T-helper 2 cell treated with Interferon-gamma antibody and Interleukin-4, amounts not matched to agents 5 μg/mL and 100 μg/mL, for 36 hours (primary cell): ENCODE data around the gene STAG1.
"Not testable (repeated sequence)": the region's sequence is repeated elsewhere in the genome, so short reads cannot be mapped to it uniquely, and the experiment has no call there.

ENCODE experiments used
- DNase-seq: peaks from one replicate; pipeline ENCODE4 v3.0.0; 2021; ENCODE audit warnings: low spot score
- H3K27ac Mint-ChIP-seq: one replicate; pipeline ENCODE4 v1.8.0; 2021; ENCODE audit warnings: mild to moderate bottlenecking, mixed read lengths
- H3K27me3 Mint-ChIP-seq: one replicate; pipeline ENCODE4 v1.8.0; 2021; ENCODE audit warnings: low read depth, mixed read lengths
- H3K36me3 Mint-ChIP-seq: one replicate; pipeline ENCODE4 v1.8.0; 2021; ENCODE audit warnings: low read depth, mixed read lengths
- H3K4me1 Mint-ChIP-seq: one replicate; pipeline ENCODE4 v1.8.0; 2021; ENCODE audit warnings: low read depth, mixed read lengths
- H3K4me3 Mint-ChIP-seq: one replicate; pipeline ENCODE4 v1.8.0; 2022; ENCODE audit warnings: mild to moderate bottlenecking, moderate library complexity, mixed read lengths
- H3K9me3 Mint-ChIP-seq: one replicate; pipeline ENCODE4 v1.8.0; 2021; ENCODE audit warnings: mixed read lengths

Gene STAG1

GRCh38 chr3:136752172-136752421, at the start of gene STAG1:
TSS of gene STAG1 (minus strand) at chr3:136752378. CDS start at chr3:136630898, 121,480 bp downstream.
- no peaks in the 10 kb centered on the region for H3K27me3 Mint-ChIP-seq
- H3K4me1 Mint-ChIP-seq: peaks cover 36% of the 10 kb centered on the region
- DNase-seq: no peak
- H3K9me3 Mint-ChIP-seq: no peaks in the 10 kb centered on the region
- H3K27ac Mint-ChIP-seq: peak within 1 kb of the TSS; percentile 95
- H3K36me3 Mint-ChIP-seq: peaks cover 6% of the 10 kb centered on the region
- H3K4me3 Mint-ChIP-seq: peak within 1 kb of the TSS; percentile 89

DNA sequence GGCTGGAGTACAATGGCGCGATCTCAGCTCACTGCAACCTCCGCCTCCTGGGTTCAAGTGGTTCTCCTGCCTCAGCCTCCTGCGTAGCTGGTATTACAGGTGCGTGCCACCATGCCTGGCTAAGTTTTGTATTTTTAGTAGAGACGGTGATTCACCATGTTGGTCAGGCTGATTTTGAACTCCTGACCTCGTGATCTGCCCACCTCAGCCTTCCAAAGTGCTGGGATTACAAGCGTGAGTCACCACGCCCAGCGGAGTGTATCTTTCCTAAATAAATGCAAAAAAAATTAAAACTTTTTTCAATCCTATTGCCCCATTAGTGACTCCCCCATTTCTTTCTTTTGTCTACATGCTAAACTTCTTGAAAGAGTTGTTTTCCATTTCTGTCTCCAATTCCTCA, 49.0 kb upstream of the STAG1 start:
- not testable (repeated sequence) for H3K36me3 Mint-ChIP-seq, H3K27me3 Mint-ChIP-seq, H3K4me1 Mint-ChIP-seq, H3K9me3 Mint-ChIP-seq, DNase-seq, H3K27ac Mint-ChIP-seq, H3K4me3 Mint-ChIP-seq

DNA sequence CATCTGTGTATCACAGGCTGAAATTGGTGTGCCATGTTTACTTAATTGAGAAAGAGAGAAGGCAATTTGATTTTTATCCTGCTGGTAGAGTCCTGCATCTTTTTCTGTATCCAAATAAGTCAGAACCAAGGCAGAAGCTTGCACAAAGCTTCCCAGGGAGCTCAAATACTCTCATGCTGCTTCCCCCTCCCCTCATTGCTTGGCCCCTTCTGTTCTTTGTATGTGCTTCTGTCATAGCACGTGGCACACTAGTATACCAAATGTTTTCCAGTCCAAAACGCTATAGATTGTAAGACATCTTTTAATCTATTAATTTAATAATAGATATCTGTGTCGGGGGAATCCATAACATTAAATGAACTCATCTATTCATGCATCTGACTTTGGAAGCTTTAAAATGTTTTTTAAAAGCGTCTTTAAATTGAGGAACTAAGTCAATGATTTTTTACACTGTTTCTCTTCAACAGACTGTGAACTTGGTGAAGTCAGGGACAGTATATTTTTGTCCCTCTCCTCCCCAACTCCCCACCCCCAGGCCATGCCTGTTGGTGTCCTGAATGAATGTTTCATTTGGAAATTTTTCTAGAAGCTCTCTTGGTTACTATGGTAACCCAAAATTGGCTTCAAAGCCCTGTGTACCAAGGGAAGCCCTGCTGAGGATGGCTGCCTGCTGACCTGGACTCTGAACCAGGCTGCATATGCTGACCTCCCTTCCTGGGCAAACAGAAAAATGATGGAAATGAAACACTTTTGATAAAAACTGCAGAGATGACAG, 40.6 kb upstream of the STAG1 start:
- no peaks in the 10 kb centered on the region for H3K9me3 Mint-ChIP-seq
- no peak for DNase-seq

GRCh38 chr3:136790786-136791185, 38.6 kb upstream of the STAG1 start:
- no peak for DNase-seq
- H3K36me3 Mint-ChIP-seq: peaks cover 1% of the 10 kb centered on the region
- H3K4me3 Mint-ChIP-seq: no peak overlapping the region
- H3K27ac Mint-ChIP-seq: no peak overlapping the region
- peaks cover 23% of the 10 kb centered on the region for H3K27me3 Mint-ChIP-seq
- no peaks in the 10 kb centered on the region for H3K9me3 Mint-ChIP-seq
- H3K4me1 Mint-ChIP-seq: peaks cover 14% of the 10 kb centered on the region

More for the DNA sequence above, 40.6 kb upstream of the STAG1 start:
- H3K36me3 Mint-ChIP-seq: no peaks in the 10 kb centered on the region
- no peak overlapping the region for H3K4me3 Mint-ChIP-seq
- H3K27ac Mint-ChIP-seq: no peak overlapping the region
- peaks cover 23% of the 10 kb centered on the region for H3K27me3 Mint-ChIP-seq
- H3K4me1 Mint-ChIP-seq: no peaks in the 10 kb centered on the region

DNA sequence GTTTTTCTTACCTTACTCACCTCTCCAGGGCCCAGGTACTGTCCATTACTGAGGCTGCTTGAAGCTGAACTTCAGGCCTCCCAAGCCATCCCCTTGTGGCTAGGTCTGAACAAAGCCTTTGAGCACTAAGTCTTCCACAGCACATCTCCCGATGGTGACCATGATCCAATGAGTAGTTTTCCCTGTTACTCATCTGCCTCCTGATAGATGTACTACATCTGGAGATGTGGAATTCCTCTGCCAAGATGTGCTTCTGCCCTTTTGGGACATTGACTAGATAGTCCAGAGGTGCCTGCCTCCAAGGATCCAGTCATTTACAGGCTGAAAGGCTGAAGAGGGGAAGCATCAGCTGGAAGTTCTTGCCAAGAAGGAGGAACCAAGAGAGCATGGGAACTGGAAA, 37.8 kb upstream of the STAG1 start:
- H3K27ac Mint-ChIP-seq: no peak overlapping the region
- H3K9me3 Mint-ChIP-seq: no peaks in the 10 kb centered on the region
- H3K4me1 Mint-ChIP-seq: peaks cover 14% of the 10 kb centered on the region
- H3K36me3 Mint-ChIP-seq: peaks cover 1% of the 10 kb centered on the region
- H3K27me3 Mint-ChIP-seq: peaks cover 17% of the 10 kb centered on the region
- H3K4me3 Mint-ChIP-seq: no peak overlapping the region
- DNase-seq: no peak

DNA sequence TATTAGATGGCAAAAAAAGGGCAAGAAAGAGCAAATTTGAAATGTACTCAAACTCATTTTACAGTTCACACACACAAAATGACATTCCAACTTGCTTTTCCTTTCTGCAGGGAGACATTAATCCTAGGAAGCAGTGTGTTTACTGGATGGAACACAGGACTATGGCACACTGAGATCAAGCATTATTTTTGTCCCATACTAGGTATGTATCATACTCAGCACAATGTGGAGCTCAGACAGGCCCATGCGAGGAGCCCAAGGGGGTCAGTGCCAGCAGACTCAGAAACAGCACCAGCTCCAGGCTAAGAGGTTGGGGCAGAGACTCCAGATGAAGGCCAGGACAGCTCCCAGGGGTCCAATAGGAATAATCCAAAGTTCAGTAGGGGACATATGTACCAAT, 36.0 kb upstream of the STAG1 start:
- no peaks in the 10 kb centered on the region for H3K9me3 Mint-ChIP-seq
- H3K36me3 Mint-ChIP-seq: peaks cover 1% of the 10 kb centered on the region
- H3K27me3 Mint-ChIP-seq: peaks cover 11% of the 10 kb centered on the region
- no peak overlapping the region for H3K27ac Mint-ChIP-seq
- peaks cover 14% of the 10 kb centered on the region for H3K4me1 Mint-ChIP-seq
- no peak overlapping the region for H3K4me3 Mint-ChIP-seq
- no peak for DNase-seq

DNA sequence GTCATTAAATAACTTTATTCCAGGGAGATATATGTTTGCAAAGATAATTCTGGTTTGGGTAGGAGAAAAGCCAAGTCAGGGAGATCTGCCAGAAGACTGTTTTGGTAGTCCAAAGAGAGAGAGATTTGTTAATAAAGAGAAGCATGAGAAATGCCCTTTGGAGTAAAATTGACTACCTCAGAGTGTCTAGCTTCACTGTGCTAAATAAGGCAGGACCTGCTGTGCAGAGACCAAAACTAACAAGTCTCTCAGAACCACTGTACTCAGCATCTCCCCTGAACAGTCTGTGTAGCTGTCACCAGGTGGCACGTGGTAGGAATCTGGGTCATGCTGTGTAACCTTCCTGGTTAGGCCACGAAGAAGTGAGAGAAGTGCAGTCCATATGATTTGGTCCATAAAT, 35.2 kb upstream of the STAG1 start:
- peaks cover 8% of the 10 kb centered on the region for H3K27me3 Mint-ChIP-seq
- H3K36me3 Mint-ChIP-seq: peaks cover 1% of the 10 kb centered on the region
- H3K4me3 Mint-ChIP-seq: no peak overlapping the region
- no peaks in the 10 kb centered on the region for H3K9me3 Mint-ChIP-seq
- peak overlapping the region; percentile 54 for H3K27ac Mint-ChIP-seq
- peaks cover 14% of the 10 kb centered on the region for H3K4me1 Mint-ChIP-seq
- DNase-seq: no peak

GRCh38 chr3:136783708-136784191, 31.6 kb upstream of the STAG1 start:
- Mint-ChIP-seq H3K9me3 (no peaks in the 10 kb centered on the region), H3K36me3 (peaks cover 1% of the 10 kb centered on the region), H3K4me3 (no peak overlapping the region), H3K27me3 (peaks cover 2% of the 10 kb centered on the region), H3K4me1 (peaks cover 14% of the 10 kb centered on the region), H3K27ac (no peak overlapping the region)
- DNase-seq: no peak

GRCh38 chr3:136780741-136781140, 28.6 kb upstream of the STAG1 start:
- H3K27me3 Mint-ChIP-seq: peaks cover 4% of the 10 kb centered on the region
- DNase-seq: no peak
- no peaks in the 10 kb centered on the region for H3K36me3 Mint-ChIP-seq
- no peaks in the 10 kb centered on the region for H3K9me3 Mint-ChIP-seq
- no peaks in the 10 kb centered on the region for H3K4me1 Mint-ChIP-seq
- H3K27ac Mint-ChIP-seq: no peak overlapping the region
- H3K4me3 Mint-ChIP-seq: no peak overlapping the region

DNA sequence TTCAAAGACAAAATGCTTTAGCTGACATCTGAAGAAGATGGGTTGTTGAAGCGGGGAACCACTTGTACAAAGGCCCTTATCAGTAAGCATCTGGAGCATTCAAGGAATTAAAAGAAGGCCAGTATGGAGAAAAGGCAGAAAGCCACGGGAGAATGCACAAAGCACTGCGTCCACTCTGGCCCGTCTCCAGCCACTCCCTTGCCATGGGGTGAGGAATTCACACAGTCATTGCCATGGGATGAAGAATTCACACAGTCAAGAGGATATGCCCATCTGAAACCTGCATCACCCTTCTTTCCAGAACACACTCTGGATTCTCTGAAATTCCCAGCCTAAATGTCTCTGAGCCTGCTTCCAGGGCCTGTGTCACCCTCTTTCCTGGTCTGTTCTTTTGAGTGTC, 26.7 kb upstream of the STAG1 start:
- peaks cover 4% of the 10 kb centered on the region for H3K27me3 Mint-ChIP-seq
- no peaks in the 10 kb centered on the region for H3K4me1 Mint-ChIP-seq
- H3K4me3 Mint-ChIP-seq: no peak overlapping the region
- H3K27ac Mint-ChIP-seq: no peak overlapping the region
- DNase-seq: no peak
- no peaks in the 10 kb centered on the region for H3K9me3 Mint-ChIP-seq
- H3K36me3 Mint-ChIP-seq: no peaks in the 10 kb centered on the region

DNA sequence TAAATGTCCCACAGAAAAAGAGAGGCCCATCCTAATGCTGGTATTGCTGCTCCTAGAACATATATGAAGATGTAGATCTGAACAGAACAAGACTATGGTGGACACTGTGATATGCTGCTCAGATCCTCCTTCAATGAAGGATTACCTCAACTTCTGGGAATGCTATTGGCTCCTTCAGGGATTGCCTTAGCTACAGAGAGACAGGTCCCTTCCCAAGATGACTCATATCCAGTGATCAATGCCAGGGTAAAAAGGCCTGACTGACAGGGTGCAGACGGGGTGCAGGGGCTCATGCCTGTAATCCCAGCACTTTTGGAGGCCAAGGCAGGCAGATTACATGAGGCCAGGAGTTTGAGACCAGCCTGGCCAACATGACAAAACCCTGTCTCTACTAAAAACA, 20.5 kb upstream of the STAG1 start:
- Mint-ChIP-seq H3K27me3 (no peaks in the 10 kb centered on the region), H3K27ac (no peak overlapping the region), H3K9me3 (no peaks in the 10 kb centered on the region), H3K4me3 (no peak overlapping the region), H3K4me1 (no peaks in the 10 kb centered on the region), H3K36me3 (no peaks in the 10 kb centered on the region)
- no peak for DNase-seq

DNA sequence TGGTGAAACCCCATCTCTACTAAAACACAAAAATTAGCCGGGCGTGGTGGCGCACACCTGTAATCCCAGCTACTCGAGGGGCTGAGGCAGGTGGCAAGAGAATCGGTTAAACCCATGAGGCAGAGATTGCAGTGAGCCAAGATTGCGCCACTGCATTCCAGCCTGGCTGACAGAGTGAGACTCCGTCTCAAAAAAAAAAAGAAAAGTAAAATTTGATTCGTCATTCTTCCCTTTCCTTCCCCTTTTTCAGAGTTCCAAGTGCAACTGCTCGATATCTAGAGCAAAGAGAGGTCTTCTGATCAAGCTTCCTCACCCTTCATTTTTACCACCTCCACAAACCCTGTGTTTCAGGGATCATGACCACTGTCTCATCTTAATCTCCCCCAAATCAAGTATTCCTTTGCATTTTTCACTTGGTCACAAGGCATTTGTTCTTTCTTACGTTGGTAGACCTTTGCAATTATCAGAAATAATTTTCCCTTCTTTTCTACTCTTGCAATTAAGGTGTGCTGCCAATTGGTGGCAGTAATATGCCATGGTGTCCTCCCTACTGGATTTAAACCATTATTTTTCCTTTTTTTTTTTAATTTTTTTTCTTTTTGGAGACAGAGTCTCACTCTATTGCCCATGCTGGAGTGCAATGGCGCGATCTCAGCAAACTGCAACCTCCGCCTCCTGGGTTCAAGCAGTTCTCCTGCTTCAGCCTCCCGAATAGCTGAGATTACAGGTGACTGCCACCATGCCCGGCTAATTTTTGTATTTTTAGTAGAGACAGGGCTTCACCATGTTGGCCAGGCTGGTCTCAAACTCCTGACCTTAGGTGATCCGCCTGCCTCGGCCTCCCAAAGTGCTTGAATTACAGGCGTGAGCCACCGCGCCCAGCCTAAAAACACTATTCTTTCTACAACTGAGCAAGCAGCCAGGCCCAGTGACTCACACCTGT, 6.3 kb upstream of the STAG1 start:
- H3K4me3 Mint-ChIP-seq, H3K27ac Mint-ChIP-seq, H3K36me3 Mint-ChIP-seq, DNase-seq, H3K27me3 Mint-ChIP-seq: not testable (repeated sequence)
- Mint-ChIP-seq H3K9me3 (peaks cover 12% of the 10 kb centered on the region), H3K4me1 (peaks cover 11% of the 10 kb centered on the region)

- no peak for DNase-seq
- no peak overlapping the region for H3K4me3 Mint-ChIP-seq
- H3K36me3 Mint-ChIP-seq: peaks cover 6% of the 10 kb centered on the region
- peaks cover 24% of the 10 kb centered on the region for H3K4me1 Mint-ChIP-seq
- H3K27ac Mint-ChIP-seq: no peak overlapping the region
- H3K9me3 Mint-ChIP-seq: no peaks in the 10 kb centered on the region
- no peaks in the 10 kb centered on the region for H3K27me3 Mint-ChIP-seq
These were observed 3.0 kb upstream of the STAG1 start for GRCh38 chr3:136755192-136755591.

DNA sequence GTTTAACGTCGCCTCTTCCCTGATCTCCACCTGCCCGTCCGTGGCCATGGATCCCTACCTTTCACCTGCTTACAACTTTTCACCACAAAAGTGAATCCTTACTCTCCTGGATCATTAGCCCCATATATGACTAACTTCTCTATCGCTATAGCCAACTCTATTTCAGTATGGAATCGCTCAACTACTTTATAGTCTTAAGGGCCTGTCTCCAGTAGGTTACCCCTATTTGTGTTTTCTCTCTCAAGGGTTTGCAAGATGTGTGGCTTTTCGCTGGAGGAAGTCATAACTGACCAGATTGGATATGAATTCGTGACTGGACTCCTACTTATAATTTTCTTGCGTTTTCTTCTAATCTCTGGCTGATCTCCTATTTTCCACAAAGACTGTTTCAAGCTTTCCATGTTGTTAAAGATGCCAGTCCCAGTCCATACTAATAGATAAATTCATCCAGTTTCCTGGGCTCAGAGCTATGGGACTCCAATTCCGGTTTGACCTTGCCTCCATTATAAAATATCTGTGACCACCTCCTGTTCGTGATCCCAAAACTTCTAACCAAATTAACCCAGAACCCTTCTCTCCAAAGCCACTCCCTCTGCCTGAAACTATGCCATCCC, 1.3 kb upstream of the STAG1 start:
- DNase-seq: no peak
- Mint-ChIP-seq H3K4me3 (peak overlapping the region; percentile 85), H3K4me1 (peaks cover 36% of the 10 kb centered on the region), H3K36me3 (peaks cover 6% of the 10 kb centered on the region), H3K27ac (peak overlapping the region; percentile 92), H3K27me3 (no peaks in the 10 kb centered on the region), H3K9me3 (no peaks in the 10 kb centered on the region)
